Measurements from ENCODE around the gene KCNQ1. TPM values are rescaled to one million over a fixed set of nuclear protein-coding genes. Genes with fewer than 3 reads are reported as not detected.
A peak's percentile ranks its signal among the peaks of the same experiment; 100 is the strongest.

KCNQ1 gene
- total RNA-seq, 2 donors from 2014 or later, result 51.4 to 55.8 TPM

DNA sequence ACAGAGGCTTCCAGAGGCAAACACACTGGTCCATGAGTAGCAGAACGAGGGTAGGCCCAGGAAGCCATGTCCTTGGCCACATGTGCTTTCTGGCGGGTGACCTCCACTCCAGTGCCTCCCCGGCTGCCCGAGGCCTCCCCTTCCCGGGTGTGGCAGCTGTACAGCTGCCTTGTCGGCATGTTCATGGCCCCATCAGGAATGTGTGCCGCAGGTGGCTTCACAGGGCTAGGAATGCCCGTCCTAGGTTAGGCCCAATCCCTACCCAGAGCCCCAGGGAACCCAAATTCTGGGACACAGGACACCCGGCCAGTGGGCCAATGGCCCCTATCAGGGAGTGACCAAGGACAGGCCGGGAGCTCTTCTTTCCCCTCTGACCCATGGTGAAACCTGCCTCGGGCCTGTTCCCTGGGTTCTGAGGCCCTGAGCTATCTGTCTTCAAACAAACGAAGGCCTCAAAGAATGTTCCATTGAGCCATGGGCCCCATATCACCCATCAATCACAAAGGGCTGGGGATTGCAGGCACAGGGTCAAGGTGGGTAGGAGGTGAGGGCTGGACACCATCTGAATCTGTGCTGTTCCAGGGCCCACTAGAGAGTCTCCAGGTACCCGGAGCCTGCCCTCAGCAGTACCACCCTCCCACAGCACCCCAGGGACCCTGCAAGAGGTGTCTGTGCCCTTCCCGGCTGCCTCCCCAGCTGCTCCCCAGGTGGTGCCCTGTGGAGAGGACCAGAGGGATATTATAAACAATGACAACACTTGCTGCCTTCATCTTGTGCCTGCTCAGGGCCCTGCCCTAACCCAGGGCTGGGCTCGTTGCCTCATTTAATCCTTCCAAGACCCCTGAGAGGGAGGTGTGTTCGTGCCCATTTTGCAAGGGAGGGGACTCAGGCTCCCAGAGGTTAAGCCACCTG, 444.8 kb downstream of the KCNQ1 start:
- Histone ChIP-seq H3K4me1 (peaks cover 14% of the 10 kb centered on the region), H3K9ac (ENCODE audit: low read depth in 2 of 2, low read length in 2 of 2) (no peak overlapping the region)
- no peak for DNase-seq

DNA sequence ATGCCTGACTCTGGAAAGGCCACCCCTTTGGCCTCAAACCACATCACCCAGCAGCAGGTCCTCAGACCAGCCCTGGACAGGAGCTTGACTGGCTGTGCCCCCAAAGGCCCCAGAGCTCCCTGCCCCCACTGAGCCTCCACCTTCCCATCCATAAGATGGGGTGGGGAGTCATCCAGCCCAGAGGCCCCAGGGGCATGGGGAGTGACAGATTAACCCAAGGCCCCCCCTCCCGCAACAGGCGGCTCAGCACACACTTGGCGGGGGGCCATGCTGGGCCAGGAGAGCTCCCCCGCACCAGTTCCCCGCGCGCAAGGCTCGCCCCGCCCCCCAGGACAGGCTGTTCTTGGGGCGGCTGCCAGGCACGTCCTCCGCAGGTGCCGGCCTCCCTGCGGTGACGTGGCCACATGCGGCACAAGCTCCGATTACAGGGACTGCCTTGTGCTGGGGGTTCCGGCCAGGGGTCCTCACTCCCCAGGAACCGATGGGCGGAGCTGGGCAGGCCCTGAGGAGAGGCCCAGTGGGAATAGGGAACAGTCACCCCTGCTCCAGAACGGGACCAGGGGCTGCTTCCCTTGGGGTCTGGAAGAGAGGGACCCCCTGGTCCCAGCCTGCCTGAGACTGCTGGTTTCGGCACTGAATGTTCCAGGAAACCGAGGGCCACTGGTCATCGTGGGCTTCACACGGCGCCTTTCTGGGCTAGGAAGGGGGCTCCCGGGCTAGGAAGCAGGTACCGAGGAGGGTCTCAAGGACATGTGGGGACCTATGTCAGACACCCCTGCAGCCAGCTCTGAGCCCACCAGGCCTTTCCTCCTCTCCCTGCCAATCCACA, 445.9 kb downstream of the KCNQ1 start:
- Histone ChIP-seq H3K27me3 (no peaks in the 10 kb centered on the region), H3K9me3 (no peaks in the 10 kb centered on the region), H3K36me3 (no peaks in the 10 kb centered on the region), H3K9ac (ENCODE audit: low read depth in 2 of 2, low read length in 2 of 2) (peak overlapping the region; percentile 6 to 58), H3K4me3 (no peak overlapping the region), H3K27ac (no peak overlapping the region), H3K4me1 (peaks cover 14% of the 10 kb centered on the region)
- intact Hi-C loops (cut with DNase I), result loop anchor here (5.0 to 10.0 kb wide), 2 partner anchors 42 to 696 kb away; no protein-coding TSS in a partner anchor
- peak; percentile 70 for DNase-seq
- TF ChIP-seq, protein P1, sequence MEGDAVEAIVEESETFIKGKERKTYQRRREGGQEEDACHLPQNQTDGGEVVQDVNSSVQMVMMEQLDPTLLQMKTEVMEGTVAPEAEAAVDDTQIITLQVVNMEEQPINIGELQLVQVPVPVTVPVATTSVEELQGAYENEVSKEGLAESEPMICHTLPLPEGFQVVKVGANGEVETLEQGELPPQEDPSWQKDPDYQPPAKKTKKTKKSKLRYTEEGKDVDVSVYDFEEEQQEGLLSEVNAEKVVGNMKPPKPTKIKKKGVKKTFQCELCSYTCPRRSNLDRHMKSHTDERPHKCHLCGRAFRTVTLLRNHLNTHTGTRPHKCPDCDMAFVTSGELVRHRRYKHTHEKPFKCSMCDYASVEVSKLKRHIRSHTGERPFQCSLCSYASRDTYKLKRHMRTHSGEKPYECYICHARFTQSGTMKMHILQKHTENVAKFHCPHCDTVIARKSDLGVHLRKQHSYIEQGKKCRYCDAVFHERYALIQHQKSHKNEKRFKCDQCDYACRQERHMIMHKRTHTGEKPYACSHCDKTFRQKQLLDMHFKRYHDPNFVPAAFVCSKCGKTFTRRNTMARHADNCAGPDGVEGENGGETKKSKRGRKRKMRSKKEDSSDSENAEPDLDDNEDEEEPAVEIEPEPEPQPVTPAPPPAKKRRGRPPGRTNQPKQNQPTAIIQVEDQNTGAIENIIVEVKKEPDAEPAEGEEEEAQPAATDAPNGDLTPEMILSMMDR (IDR thresholded peaks at IDR 0.05), result no peak

More for the DNA sequence above, 444.8 kb downstream of the KCNQ1 start:
- intact Hi-C loops (cut with DNase I), result loop anchor here (5.0 to 10.0 kb wide), 3 partner anchors 43 to 695 kb away; no protein-coding TSS in a partner anchor
- Histone ChIP-seq H3K36me3 (no peaks in the 10 kb centered on the region), H3K9me3 (no peaks in the 10 kb centered on the region), H3K27ac (no peak overlapping the region), H3K4me3 (no peak overlapping the region), H3K27me3 (no peaks in the 10 kb centered on the region)
- TF ChIP-seq, protein P1 (IDR thresholded peaks at IDR 0.05), result no peak

DNA sequence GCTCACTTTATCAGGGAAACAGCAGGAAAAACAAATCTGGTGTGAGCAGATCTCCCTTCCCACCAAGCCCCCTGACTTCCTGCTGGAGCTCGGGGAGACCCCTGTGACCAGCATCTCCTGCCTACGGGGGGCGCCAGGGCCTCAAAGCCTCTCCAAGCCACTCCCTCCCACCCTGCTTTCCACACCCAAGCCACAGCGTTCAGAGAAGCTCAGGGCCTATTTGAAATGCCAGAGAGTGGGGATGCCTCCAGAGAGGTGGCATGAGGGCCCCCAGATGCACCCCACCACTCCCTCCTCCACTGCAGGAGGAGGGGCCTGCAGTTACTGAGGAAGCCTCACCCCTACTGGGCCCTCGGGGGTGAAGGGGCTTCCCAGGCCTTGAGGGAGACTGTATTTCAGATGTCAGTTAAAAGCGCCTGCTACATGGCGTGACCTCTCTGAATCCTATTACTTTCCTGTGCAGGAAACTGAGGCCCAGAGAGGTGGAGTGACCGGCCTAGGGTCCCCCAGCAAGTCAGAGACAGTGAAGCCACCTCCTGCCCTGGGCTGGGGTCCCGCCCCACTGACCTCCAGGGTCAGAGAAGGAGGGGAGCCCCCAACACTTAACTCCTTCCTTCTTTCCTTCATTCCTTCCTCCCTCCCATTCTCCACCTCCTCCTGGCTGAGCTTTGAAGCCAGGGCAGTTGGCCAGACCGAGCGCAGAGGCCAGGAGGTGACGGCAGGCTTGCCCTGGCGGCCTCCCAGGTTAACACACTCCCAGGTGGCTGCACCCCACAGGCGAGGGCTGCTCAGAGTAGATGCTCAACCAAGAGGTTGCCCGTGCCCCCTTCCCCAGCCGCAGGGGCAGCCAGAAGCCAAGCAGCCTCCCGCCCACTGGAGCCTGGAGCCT, 446.8 kb downstream of the KCNQ1 start:
- H3K9me3 ChIP-seq, result no peaks in the 10 kb centered on the region
- no peak overlapping the region for H3K27ac ChIP-seq
- H3K4me1 ChIP-seq, result peaks cover 10% of the 10 kb centered on the region
- H3K9ac ChIP-seq (ENCODE audit: low read depth in 2 of 2, low read length in 2 of 2), result peak overlapping the region; percentile 64 to 69
- H3K27me3 ChIP-seq, result no peaks in the 10 kb centered on the region
- TF ChIP-seq, protein P1 (IDR thresholded peaks at IDR 0.05), result no peak
- intact Hi-C loops (cut with DNase I), result loop anchor here (5.0 to 10.0 kb wide), 2 partner anchors 41 to 697 kb away; no protein-coding TSS in a partner anchor
- H3K36me3 ChIP-seq, result no peaks in the 10 kb centered on the region
- peak; percentile 62 for DNase-seq
- H3K4me3 ChIP-seq, result peak overlapping the region; percentile 26

DNA sequence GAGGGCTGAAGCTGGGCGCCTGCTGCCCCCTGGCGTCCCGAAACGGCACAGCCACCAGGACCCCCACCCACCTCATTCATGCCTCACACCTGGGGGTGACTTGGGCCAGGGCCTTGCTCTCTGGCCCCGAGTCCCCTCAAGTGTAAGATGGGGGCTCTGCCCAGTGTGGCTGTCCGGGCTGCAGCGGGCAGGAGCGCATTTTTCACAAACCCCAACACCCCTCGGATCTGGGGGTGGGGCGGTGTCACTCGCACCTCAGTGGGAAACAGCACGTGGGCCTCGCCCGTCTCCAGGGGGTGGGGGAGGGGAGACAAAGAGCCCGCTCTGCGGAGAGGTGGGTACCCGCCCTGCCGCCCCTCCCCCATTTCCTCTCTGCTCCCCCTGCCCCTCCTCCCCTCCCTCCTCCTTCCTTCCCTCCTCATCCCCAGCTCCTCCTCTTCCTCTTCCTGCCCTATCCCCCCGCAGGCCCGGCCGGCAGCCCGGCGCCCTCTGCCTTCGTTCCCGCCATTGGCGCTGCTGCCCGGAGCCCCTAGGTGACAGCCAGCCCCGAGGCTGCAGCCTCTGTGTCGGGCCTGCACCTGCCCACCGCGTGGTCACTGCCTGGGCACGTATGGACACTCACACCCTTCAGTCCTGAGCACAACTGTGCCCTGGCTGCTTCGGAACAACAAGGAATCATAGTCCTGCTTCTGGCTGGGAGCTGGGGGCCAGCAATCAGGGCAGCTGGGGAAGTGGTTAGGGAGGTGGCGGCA, 447.6 kb downstream of the KCNQ1 start:
- Histone ChIP-seq H3K27ac (peak overlapping the region; percentile 2), H3K9ac (ENCODE audit: low read depth in 2 of 2, low read length in 2 of 2) (peak overlapping the region; percentile 64 to 69)
- intact Hi-C loops (cut with DNase I), result loop anchor here (5.0 to 10.0 kb wide), 2 partner anchors 40 to 698 kb away; no protein-coding TSS in a partner anchor

More for the DNA sequence above, 447.6 kb downstream of the KCNQ1 start:
- H3K4me1 ChIP-seq, result peaks cover 10% of the 10 kb centered on the region
- peak overlapping the region; percentile 26 for H3K4me3 ChIP-seq
- H3K9me3 ChIP-seq, result no peaks in the 10 kb centered on the region
- DNase-seq, result peak; percentile 72
- no peaks in the 10 kb centered on the region for H3K36me3 ChIP-seq
- TF ChIP-seq, protein P1 (IDR thresholded peaks at IDR 0.05), result peak; percentile 90
- H3K27me3 ChIP-seq, result no peaks in the 10 kb centered on the region
